Heart right ventricle (tissue), 16 donors: Measurements from ENCODE around the gene ATF4. TPM values are rescaled to one million over a fixed set of nuclear protein-coding genes. Genes with fewer than 3 reads are reported as not detected.

Experiments
- ATAC-seq, 8 donors: fragments of 200-7000 bp; cut with Tn5 transposase; one replicate each; pipeline ENCODE4 v1.9.1; 2020; ENCODE audit warnings: mild to moderate bottlenecking in 8 of 8, moderate library complexity in 8 of 8, moderate number of reproducible peaks in 1 of 8
- DNase-seq, 2 donors: peaks; one replicate each; pipeline ENCODE4 v3.0.0-alpha.2; 2020
- H3K27ac ChIP-seq, 10 donors: fragments of 200-600 bp; sonication (generic) in 2 of 10; one replicate each; pipeline versions ENCODE4 v1.5.0 to v1.8.0; 2020 to 2022; ENCODE audit warnings: mild to moderate bottlenecking in 3 of 10
- H3K27me3 ChIP-seq, 7 donors: fragments of 200-600 bp; one replicate each; pipeline ENCODE4 v1.8.0; 2021 to 2022; ENCODE audit warnings: mild to moderate bottlenecking in 2 of 7
- H3K36me3 ChIP-seq, 9 donors: fragments of 200-600 bp; sonication (generic) in 1 of 9; one replicate each; pipeline versions ENCODE4 v1.5.0 to v1.8.0; 2020 to 2022; ENCODE audit warnings: mild to moderate bottlenecking in 2 of 9
- H3K4me1 ChIP-seq, 9 donors: fragments of 200-600 bp; sonication (generic) in 1 of 9; one replicate each; pipeline versions ENCODE4 v1.5.0 to v1.8.0; 2020 to 2022; ENCODE audit warnings: mild to moderate bottlenecking in 4 of 9
- H3K4me3 ChIP-seq, 10 donors: fragments of 200-600 bp; sonication (generic) in 2 of 10; one replicate each; pipeline versions ENCODE4 v1.5.0 to v1.8.0; 2020 to 2022; ENCODE audit warnings: mild to moderate bottlenecking in 7 of 10, moderate library complexity in 2 of 10
- H3K9me3 ChIP-seq, 11 donors: fragments of 200-600 bp in 10 of 11; sonication (generic) in 2 of 11; one replicate each; pipeline versions ENCODE4 v1.5.0 to v1.8.0; 2013 to 2022; ENCODE audit warnings: mild to moderate bottlenecking in 2 of 11, control low read depth in 1 of 11, moderate library complexity in 1 of 11
- CTCF ChIP-seq, 9 donors: fragments of 200-600 bp; sonication (generic) in 2 of 9; IDR thresholded peaks; one replicate each; pipeline versions ENCODE4 v1.5.0 to v1.8.0; 2021 to 2022; ENCODE audit warnings: antibody characterized with exemption in 9 of 9, mild to moderate bottlenecking in 5 of 9, moderate library complexity in 1 of 9
- WGBS, 2 donors: extraction: QIAGEN DNeasy Blood & Tissue Kit; methylation state at CpG; one replicate each; pipeline ENCODE4 v1.1.7; 2013; ENCODE audit warnings: inconsistent platforms in 1 of 2; 5-methylcytosine and 5-hydroxymethylcytosine counted together
- intact Hi-C, 10 donors: fragments of 100-400 bp; cut with DNase I; formaldehyde crosslinking; loops; one replicate each; pipeline versions ENCODE4 v1.11.1 to v1.14.2; 2022
- polyA plus RNA-seq, 2 donors: library from polyadenylated mRNA; stranded (reverse); fragments of 200-250 nt; gene quantifications; one replicate each; pipeline ENCODE4 v1.2.3, GENCODE V29; 2013
- total RNA-seq, 10 donors: library from RNA; stranded (reverse); fragmentation: NEBNext Ultra II Directional in 3 of 10; extraction: Animal tissue kit (Norgen Biotek cat#: 25700) in 3 of 10; gene quantifications; one replicate each; pipeline versions ENCODE4 v1.2.1 to v1.2.4, GENCODE V29; 2021 to 2023
- donor health status: Arrhythmogenic right ventricular cardiomyopathy.
- donor health status: ischemic (EF 13 %, LVEDD 7.1; RV severe dilation, severe dysfunction).
- donor health status: healthy with polysubstance abuse.
- donor health status: DM: no; HTN: yes; CAD: no.
- donor health status: DM: no; HTN: no; CAD: no.
- donor health status: ischemic (EF 25% LVEDD 6.9; RV normal size, moderate dysfunction).
- donor health status: ischemic (EF 25% LVEDD 5.7; RV mildly dilated, moderate dysfunction).
- donor health status: healthy.
- donor health status: DM: yes; HTN: yes; CAD: no.
- donor health status: Ischemic cardiomyopathy.
- donor health status: ischemic (EF 35%, LVEDD 5.7; RV mildly dilated, moderate dysfunction).
- donor health status: nonischemic (EF 11% LVEDD 7.7; RV severe dilation, severe dysfunction).
- donor health status: DM: yes; HTN: yes; CAD: no.
- donor health status: PGD.
- donor health status: ischemic (EF 29% LVEDD 5.4; RV normal size, mild dysfunction).
- donor health status: nonischemic (EF 23%, LVEDD 6.1; RV moderate dilation, normal function).

The ATF4 gene
- total and polyA plus RNA-seq, 12 donors, result 95.2 to 637 (median 161) TPM

- intact Hi-C loops, result loop anchor here in 2 of 10 donors (2.0 to 10.0 kb wide), 2 partner anchors 33 to 61 kb away; no protein-coding TSS in a partner anchor
- H3K27ac ChIP-seq, result peak overlapping the region in 7 of 10 donors; percentile 12 to 71 (median 38)
- H3K9me3 ChIP-seq, result no peaks in the 10 kb centered on the region
- no peak overlapping the region for H3K4me3 ChIP-seq
- ATAC-seq (peak; percentile 46 to 80 (median 68)), DNase-seq (peak; percentile 71 to 86)
- 35 to 40% methylated on average over 13 of the region's 13 CpGs for WGBS, 2 donors
- no peaks in the 10 kb centered on the region for H3K36me3 ChIP-seq
- TF ChIP-seq CTCF (IDR thresholded peaks at IDR 0.05), result peak; percentile 65 to 87 (median 79)
- no peaks in the 10 kb centered on the region for H3K27me3 ChIP-seq
- peaks cover 11 to 58% (median 32%) of the 10 kb centered on the region in 9 donors for H3K4me1 ChIP-seq
These were observed 24.1 kb upstream of the ATF4 start for GRCh38 chr22:39496131-39496838.

GRCh38 chr22:39497429-39497828, 22.9 kb upstream of the ATF4 start:
- ATAC-seq, result no peak
- intact Hi-C loops, result loop anchor here in 2 of 10 donors (2.0 to 10.0 kb wide), 2 partner anchors 31 to 63 kb away; no protein-coding TSS in a partner anchor
- 82 to 92% methylated on average over 8 of the region's 8 CpGs for WGBS, 2 donors
- peak overlapping the region in 2 of 10 donors; percentile 59 to 76 for H3K27ac ChIP-seq
- no peak for TF ChIP-seq CTCF (IDR thresholded peaks at IDR 0.05)
- DNase-seq, result no peak
- no peaks in the 10 kb centered on the region for H3K9me3 ChIP-seq
- no peak overlapping the region for H3K4me3 ChIP-seq
- no peaks in the 10 kb centered on the region for H3K36me3 ChIP-seq
- peaks cover 17 to 65% (median 38%) of the 10 kb centered on the region in 9 donors for H3K4me1 ChIP-seq
- no peaks in the 10 kb centered on the region for H3K27me3 ChIP-seq

- Histone ChIP-seq H3K36me3 (no peaks in the 10 kb centered on the region), H3K27ac (peak overlapping the region in 6 of 10 donors; percentile 4 to 76 (median 53)), H3K4me1 (peaks cover 23 to 71% (median 46%) of the 10 kb centered on the region in 9 donors), H3K4me3 (no peak overlapping the region), H3K27me3 (no peaks in the 10 kb centered on the region), H3K9me3 (no peaks in the 10 kb centered on the region)
- DNase-seq (peak in 1 of 2 donors; percentile 83), ATAC-seq (peak in 1 of 8 donors; percentile 15)
- TF ChIP-seq CTCF (IDR thresholded peaks at IDR 0.05), result no peak
- 24 to 28% methylated on average over 2 of the region's 2 CpGs for WGBS, 2 donors
- intact Hi-C loops, result loop anchor here in 1 of 10 donors (10.0 kb wide), 1 partner anchor 64 kb away; no protein-coding TSS in a partner anchor
These were observed 22.0 kb upstream of the ATF4 start for GRCh38 chr22:39498368-39498767.

GRCh38 chr22:39498802-39499201, 21.6 kb upstream of the ATF4 start:
- 46 to 57% methylated on average over 3 of the region's 3 CpGs for WGBS, 2 donors

More at GRCh38 chr22:39498802-39499201, 21.6 kb upstream of the ATF4 start:
- H3K36me3 ChIP-seq, result peaks cover 0 to 4% (median 0%) of the 10 kb centered on the region in 9 donors
- ATAC-seq, result no peak
- H3K9me3 ChIP-seq, result no peaks in the 10 kb centered on the region
- H3K4me1 ChIP-seq, result peaks cover 26 to 71% (median 50%) of the 10 kb centered on the region in 9 donors
- H3K27ac ChIP-seq, result peak overlapping the region in 6 of 10 donors; percentile 4 to 76 (median 51)
- intact Hi-C loops, result loop anchor here in 2 of 10 donors (1.0 to 10.0 kb wide), 2 partner anchors 30 to 64 kb away; no protein-coding TSS in a partner anchor
- no peak for TF ChIP-seq CTCF (IDR thresholded peaks at IDR 0.05)
- H3K27me3 ChIP-seq, result no peaks in the 10 kb centered on the region
- no peak overlapping the region for H3K4me3 ChIP-seq
- DNase-seq, result no peak
